ENCODE measurements around the gene TMEM178B.

- TF ChIP-seq CTCF (IDR thresholded peaks at IDR 0.05; ENCODE audit: poor library complexity) (no peak), EZH2 (IDR thresholded peaks at IDR 0.05; ENCODE audit: borderline replicate concordance) (no peak), EZH2phosphoT487 (IDR thresholded peaks at IDR 0.05; ENCODE audit: low read depth, severe bottlenecking, unreplicated experiment) (no peak)
Measured at GRCh38 chr7:141076377-141076776, 2.5 kb downstream of the TMEM178B start.
